WTC11 (cell line): Measurements from ENCODE around the gene SND1. TPM values are rescaled to one million over a fixed set of nuclear protein-coding genes. Genes with fewer than 3 reads are reported as not detected.
A peak's percentile ranks its signal among the peaks of the same experiment; 100 is the strongest.

Experiments
- ATAC-seq: fragments of 200-7000 bp; cut with Tn5 transposase; 2 replicates; pipeline ENCODE4 v1.10.0; 2021; ENCODE audit warnings: mild to moderate bottlenecking, moderate library complexity
- CTCF ChIA-PET: fragments of 300-600 bp; sonication (Branson Sonifier 250); formaldehyde crosslinking; loops from one replicate; lab custom pipeline; 2021; ENCODE audit warnings: antibody characterized with exemption; lab: Charles Lee
- POLR2A ChIA-PET: fragments of 350-600 bp; sonication (Branson Sonifier 250); formaldehyde crosslinking; loops from one replicate; lab custom pipeline; 2021; ENCODE audit warnings: antibody characterized with exemption; lab: Charles Lee
- DNase-seq: peaks from one replicate; pipeline ENCODE4 v3.0.0; 2021; ENCODE audit warnings: low spot score
- H3K27ac Mint-ChIP-seq: 2 replicates; pipeline ENCODE4 v1.8.0; 2021; ENCODE audit warnings: mixed read lengths
- H3K27me3 Mint-ChIP-seq: 2 replicates; pipeline ENCODE4 v1.8.0; 2021; ENCODE audit warnings: low read depth, mild to moderate bottlenecking, moderate library complexity, mixed read lengths
- H3K36me3 Mint-ChIP-seq: 2 replicates; pipeline ENCODE4 v1.8.0; 2021; ENCODE audit warnings: mixed read lengths
- H3K4me1 Mint-ChIP-seq: 2 replicates; pipeline ENCODE4 v1.8.0; 2022; ENCODE audit warnings: mixed read lengths
- H3K4me3 Mint-ChIP-seq: 2 replicates; pipeline ENCODE4 v1.8.0; 2021; ENCODE audit warnings: mild to moderate bottlenecking, moderate library complexity, mixed read lengths
- H3K9me3 Mint-ChIP-seq: 2 replicates; pipeline ENCODE4 v1.8.0; 2021; ENCODE audit warnings: mixed read lengths
- FOXK1 ChIP-seq: sonication (generic); formaldehyde crosslinking; IDR thresholded peaks from 2 replicates; pipeline ENCODE4 v1.8.0; 2022; ENCODE audit warnings: mild to moderate bottlenecking, moderate library complexity, missing genetic modification reagents
- GABPB1 ChIP-seq: sonication (generic); formaldehyde crosslinking; IDR thresholded peaks from 2 replicates; pipeline ENCODE4 v1.8.1; 2023; ENCODE audit warnings: mild to moderate bottlenecking, missing genetic modification reagents
- KAT7 ChIP-seq: sonication (generic); formaldehyde crosslinking; IDR thresholded peaks from 2 replicates; pipeline ENCODE4 v1.8.1; 2023; ENCODE audit warnings: missing genetic modification reagents, mild to moderate bottlenecking, borderline replicate concordance
- MYBL2 ChIP-seq: sonication (generic); formaldehyde crosslinking; IDR thresholded peaks from 2 replicates; pipeline ENCODE4 v1.8.1; 2023; ENCODE audit warnings: mild to moderate bottlenecking, moderate library complexity, missing genetic modification reagents
- NFE2L1 ChIP-seq: sonication (generic); formaldehyde crosslinking; IDR thresholded peaks from 2 replicates; pipeline ENCODE4 v1.8.1; 2023; ENCODE audit warnings: missing genetic modification reagents
- NR1H2 ChIP-seq: sonication (generic); formaldehyde crosslinking; IDR thresholded peaks from 2 replicates; pipeline ENCODE4 v1.9.0; 2021; ENCODE audit warnings: mild to moderate bottlenecking, moderate library complexity, missing genetic modification reagents
- NR3C1 ChIP-seq: sonication (generic); formaldehyde crosslinking; conservative IDR thresholded peaks from 2 replicates; pipeline ENCODE4 v1.8.1; 2023; ENCODE audit warnings: low read depth, mild to moderate bottlenecking, missing genetic modification reagents
- RELA ChIP-seq: sonication (generic); formaldehyde crosslinking; IDR thresholded peaks from 2 replicates; pipeline ENCODE4 v1.8.1; 2022; ENCODE audit warnings: missing genetic modification reagents, mild to moderate bottlenecking, borderline replicate concordance
- RORB ChIP-seq: fragments of 250-450 bp; sonication (Bioruptor Pico); IDR thresholded peaks from 2 replicates; pipeline ENCODE4 v1.9.0; 2021; ENCODE audit warnings: mild to moderate bottlenecking
- TP53 ChIP-seq: sonication (generic); formaldehyde crosslinking; IDR thresholded peaks from 2 replicates; pipeline ENCODE4 v1.8.1; 2023; ENCODE audit warnings: mild to moderate bottlenecking, missing genetic modification reagents
- ZNF219 ChIP-seq: sonication (generic); formaldehyde crosslinking; IDR thresholded peaks from 2 replicates; pipeline ENCODE4 v1.8.0; 2023; ENCODE audit warnings: missing genetic modification reagents, mild to moderate bottlenecking, borderline replicate concordance
- total RNA-seq: library from RNA; stranded (reverse); gene quantifications from 3 replicates; pipeline ENCODE4 v1.2.3, GENCODE V29; 2021
- TF ChIP-seq, protein P1 (sequence below): fragments of 250-450 bp; sonication (Bioruptor Pico); IDR thresholded peaks from 2 replicates; pipeline ENCODE4 v1.9.0; 2021; ENCODE audit warnings: moderate library complexity, mild to moderate bottlenecking, inconsistent platforms, borderline replicate concordance
- TF ChIP-seq, protein P2 (sequence below): fragments of 250-450 bp; sonication (Bioruptor Pico); IDR thresholded peaks from 2 replicates; pipeline ENCODE4 v1.9.0; 2021; ENCODE audit warnings: mild to moderate bottlenecking, borderline replicate concordance
- TF ChIP-seq, protein P3 (sequence below): sonication (generic); formaldehyde crosslinking; IDR thresholded peaks from 2 replicates; pipeline ENCODE4 v1.8.0; 2022; ENCODE audit warnings: mild to moderate bottlenecking, missing genetic modification reagents
- TF ChIP-seq, protein P4 (sequence below): sonication (generic); formaldehyde crosslinking; IDR thresholded peaks from 2 replicates; pipeline ENCODE4 v1.8.1; 2023; ENCODE audit warnings: mild to moderate bottlenecking, missing genetic modification reagents, borderline replicate concordance

SND1 gene
- total RNA-seq, 1 experiment from 2014 or later, result 261 TPM

DNA sequence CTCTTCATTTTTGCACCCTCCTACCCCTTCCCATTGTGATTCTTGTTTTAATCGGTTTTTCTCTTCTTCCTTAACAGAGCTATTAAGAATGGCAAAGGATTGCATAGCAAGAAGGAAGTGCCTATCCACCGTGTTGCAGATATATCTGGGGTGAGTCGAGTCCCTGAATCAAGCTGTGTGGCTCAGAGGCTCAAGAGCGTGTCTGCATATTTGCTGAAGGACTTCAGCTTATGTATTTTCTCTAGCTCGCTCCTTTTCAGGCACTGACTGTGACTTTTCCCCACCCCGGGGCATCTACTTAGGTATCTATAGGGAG, 252.6 kb downstream of the SND1 start:
- no peaks in the 10 kb centered on the region for H3K27me3 Mint-ChIP-seq
- no peak for TF ChIP-seq RORB (CRISPR knock-in tag)
- TF ChIP-seq, protein P1, sequence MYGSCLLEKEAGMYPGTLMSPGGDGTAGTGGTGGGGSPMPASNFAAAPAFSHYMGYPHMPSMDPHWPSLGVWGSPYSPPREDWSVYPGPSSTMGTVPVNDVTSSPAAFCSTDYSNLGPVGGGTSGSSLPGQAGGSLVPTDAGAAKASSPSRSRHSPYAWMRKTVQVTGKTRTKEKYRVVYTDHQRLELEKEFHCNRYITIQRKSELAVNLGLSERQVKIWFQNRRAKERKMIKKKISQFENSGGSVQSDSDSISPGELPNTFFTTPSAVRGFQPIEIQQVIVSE (CRISPR knock-in tag), result no peak
- TF ChIP-seq, protein P2, sequence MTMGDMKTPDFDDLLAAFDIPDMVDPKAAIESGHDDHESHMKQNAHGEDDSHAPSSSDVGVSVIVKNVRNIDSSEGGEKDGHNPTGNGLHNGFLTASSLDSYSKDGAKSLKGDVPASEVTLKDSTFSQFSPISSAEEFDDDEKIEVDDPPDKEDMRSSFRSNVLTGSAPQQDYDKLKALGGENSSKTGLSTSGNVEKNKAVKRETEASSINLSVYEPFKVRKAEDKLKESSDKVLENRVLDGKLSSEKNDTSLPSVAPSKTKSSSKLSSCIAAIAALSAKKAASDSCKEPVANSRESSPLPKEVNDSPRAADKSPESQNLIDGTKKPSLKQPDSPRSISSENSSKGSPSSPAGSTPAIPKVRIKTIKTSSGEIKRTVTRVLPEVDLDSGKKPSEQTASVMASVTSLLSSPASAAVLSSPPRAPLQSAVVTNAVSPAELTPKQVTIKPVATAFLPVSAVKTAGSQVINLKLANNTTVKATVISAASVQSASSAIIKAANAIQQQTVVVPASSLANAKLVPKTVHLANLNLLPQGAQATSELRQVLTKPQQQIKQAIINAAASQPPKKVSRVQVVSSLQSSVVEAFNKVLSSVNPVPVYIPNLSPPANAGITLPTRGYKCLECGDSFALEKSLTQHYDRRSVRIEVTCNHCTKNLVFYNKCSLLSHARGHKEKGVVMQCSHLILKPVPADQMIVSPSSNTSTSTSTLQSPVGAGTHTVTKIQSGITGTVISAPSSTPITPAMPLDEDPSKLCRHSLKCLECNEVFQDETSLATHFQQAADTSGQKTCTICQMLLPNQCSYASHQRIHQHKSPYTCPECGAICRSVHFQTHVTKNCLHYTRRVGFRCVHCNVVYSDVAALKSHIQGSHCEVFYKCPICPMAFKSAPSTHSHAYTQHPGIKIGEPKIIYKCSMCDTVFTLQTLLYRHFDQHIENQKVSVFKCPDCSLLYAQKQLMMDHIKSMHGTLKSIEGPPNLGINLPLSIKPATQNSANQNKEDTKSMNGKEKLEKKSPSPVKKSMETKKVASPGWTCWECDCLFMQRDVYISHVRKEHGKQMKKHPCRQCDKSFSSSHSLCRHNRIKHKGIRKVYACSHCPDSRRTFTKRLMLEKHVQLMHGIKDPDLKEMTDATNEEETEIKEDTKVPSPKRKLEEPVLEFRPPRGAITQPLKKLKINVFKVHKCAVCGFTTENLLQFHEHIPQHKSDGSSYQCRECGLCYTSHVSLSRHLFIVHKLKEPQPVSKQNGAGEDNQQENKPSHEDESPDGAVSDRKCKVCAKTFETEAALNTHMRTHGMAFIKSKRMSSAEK, result no peak
- no peak for TF ChIP-seq GABPB1 (CRISPR knock-in tag)
- TF ChIP-seq, protein P3, sequence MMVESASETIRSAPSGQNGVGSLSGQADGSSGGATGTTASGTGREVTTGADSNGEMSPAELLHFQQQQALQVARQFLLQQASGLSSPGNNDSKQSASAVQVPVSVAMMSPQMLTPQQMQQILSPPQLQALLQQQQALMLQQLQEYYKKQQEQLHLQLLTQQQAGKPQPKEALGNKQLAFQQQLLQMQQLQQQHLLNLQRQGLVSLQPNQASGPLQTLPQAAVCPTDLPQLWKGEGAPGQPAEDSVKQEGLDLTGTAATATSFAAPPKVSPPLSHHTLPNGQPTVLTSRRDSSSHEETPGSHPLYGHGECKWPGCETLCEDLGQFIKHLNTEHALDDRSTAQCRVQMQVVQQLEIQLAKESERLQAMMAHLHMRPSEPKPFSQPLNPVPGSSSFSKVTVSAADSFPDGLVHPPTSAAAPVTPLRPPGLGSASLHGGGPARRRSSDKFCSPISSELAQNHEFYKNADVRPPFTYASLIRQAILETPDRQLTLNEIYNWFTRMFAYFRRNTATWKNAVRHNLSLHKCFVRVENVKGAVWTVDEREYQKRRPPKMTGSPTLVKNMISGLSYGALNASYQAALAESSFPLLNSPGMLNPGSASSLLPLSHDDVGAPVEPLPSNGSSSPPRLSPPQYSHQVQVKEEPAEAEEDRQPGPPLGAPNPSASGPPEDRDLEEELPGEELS (CRISPR knock-in tag), result no peak
- TF ChIP-seq RELA (CRISPR knock-in tag), result no peak
- TF ChIP-seq ZNF219 (CRISPR knock-in tag), result no peak
- no peak for TF ChIP-seq KAT7 (CRISPR knock-in tag)
- TF ChIP-seq NR3C1 (CRISPR knock-in tag), result no peak
- TF ChIP-seq, all 79 proteins: peak for 0
- H3K4me3 Mint-ChIP-seq, result no peak overlapping the region
- H3K4me1 Mint-ChIP-seq, result peaks cover 66% of the 10 kb centered on the region
- POLR2A ChIA-PET, result no interaction called here
- ATAC-seq, result peak; percentile 23
- H3K36me3 Mint-ChIP-seq, result peaks cover 5% of the 10 kb centered on the region; the same call in 1 of the 2 replicates
- no peaks in the 10 kb centered on the region for H3K9me3 Mint-ChIP-seq
- CTCF ChIA-PET, result interaction anchor here (0.7 to 3.1 kb wide), 5 partner anchors 9 to 305 kb away, joined by 3 to 14 read pairs (median 3); no protein-coding TSS in a partner anchor
- H3K27ac Mint-ChIP-seq, result peak overlapping the region; percentile 28
- no peak for DNase-seq

DNA sequence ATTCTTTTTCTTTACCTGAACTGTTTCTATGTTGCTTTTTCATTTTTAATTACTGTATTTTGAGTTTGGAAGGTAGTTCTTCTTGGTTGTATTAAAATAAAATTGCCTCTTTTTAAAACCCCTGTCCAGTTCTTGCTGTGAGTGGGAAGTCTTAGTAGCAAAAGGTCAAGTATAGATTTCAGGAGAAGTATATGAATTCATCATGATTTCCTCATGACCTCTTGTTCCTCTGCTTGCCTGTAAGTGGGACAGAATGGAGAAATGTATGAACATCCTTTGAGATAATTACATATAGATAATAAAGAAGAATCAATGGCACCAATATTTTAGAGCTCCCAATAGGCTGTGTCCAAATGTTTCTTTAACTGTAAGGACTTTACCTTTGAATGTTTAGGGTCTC, 253.0 kb downstream of the SND1 start:
- ATAC-seq, result no peak
- no peaks in the 10 kb centered on the region for H3K9me3 Mint-ChIP-seq
- H3K4me1 Mint-ChIP-seq, result peaks cover 62% of the 10 kb centered on the region
- CTCF ChIA-PET, result interaction anchor here (0.8 to 3.1 kb wide), 4 partner anchors 11 to 116 kb away, joined by 3 to 14 read pairs (median 4); no protein-coding TSS in a partner anchor
- H3K27me3 Mint-ChIP-seq, result no peaks in the 10 kb centered on the region
- peaks cover 5% of the 10 kb centered on the region; the same call in 1 of the 2 replicates for H3K36me3 Mint-ChIP-seq
- TF ChIP-seq, protein P4, sequence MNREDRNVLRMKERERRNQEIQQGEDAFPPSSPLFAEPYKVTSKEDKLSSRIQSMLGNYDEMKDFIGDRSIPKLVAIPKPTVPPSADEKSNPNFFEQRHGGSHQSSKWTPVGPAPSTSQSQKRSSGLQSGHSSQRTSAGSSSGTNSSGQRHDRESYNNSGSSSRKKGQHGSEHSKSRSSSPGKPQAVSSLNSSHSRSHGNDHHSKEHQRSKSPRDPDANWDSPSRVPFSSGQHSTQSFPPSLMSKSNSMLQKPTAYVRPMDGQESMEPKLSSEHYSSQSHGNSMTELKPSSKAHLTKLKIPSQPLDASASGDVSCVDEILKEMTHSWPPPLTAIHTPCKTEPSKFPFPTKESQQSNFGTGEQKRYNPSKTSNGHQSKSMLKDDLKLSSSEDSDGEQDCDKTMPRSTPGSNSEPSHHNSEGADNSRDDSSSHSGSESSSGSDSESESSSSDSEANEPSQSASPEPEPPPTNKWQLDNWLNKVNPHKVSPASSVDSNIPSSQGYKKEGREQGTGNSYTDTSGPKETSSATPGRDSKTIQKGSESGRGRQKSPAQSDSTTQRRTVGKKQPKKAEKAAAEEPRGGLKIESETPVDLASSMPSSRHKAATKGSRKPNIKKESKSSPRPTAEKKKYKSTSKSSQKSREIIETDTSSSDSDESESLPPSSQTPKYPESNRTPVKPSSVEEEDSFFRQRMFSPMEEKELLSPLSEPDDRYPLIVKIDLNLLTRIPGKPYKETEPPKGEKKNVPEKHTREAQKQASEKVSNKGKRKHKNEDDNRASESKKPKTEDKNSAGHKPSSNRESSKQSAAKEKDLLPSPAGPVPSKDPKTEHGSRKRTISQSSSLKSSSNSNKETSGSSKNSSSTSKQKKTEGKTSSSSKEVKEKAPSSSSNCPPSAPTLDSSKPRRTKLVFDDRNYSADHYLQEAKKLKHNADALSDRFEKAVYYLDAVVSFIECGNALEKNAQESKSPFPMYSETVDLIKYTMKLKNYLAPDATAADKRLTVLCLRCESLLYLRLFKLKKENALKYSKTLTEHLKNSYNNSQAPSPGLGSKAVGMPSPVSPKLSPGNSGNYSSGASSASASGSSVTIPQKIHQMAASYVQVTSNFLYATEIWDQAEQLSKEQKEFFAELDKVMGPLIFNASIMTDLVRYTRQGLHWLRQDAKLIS (CRISPR knock-in tag), result no peak
- TF ChIP-seq TP53 (CRISPR knock-in tag), result no peak
- TF ChIP-seq NR1H2, result no peak
- no peak for TF ChIP-seq FOXK1 (CRISPR knock-in tag)
- no peak for TF ChIP-seq NFE2L1 (CRISPR knock-in tag)
- TF ChIP-seq MYBL2 (CRISPR knock-in tag), result no peak
- TF ChIP-seq, all 79 proteins: peak for 0
- no peak overlapping the region for H3K27ac Mint-ChIP-seq
- POLR2A ChIA-PET, result no interaction called here
- no peak for DNase-seq
- no peak overlapping the region for H3K4me3 Mint-ChIP-seq
